DOHH2 (cell line): ENCODE results near the gene USB1.

Experiments
- CTCF ChIP-seq: fragments of 200-600 bp; sonication (generic); IDR thresholded peaks from one replicate; pipeline ENCODE4 v1.5.1; 2014; ENCODE audit warnings: antibody characterized with exemption, mild to moderate bottlenecking, low read depth, low read length; ENCODE audit not compliant: poor library complexity, severe bottlenecking
- EZH2phosphoT487 ChIP-seq: fragments of 200-600 bp; sonication (generic); IDR thresholded peaks from 2 replicates; pipeline ENCODE4 v1.6.1; 2017; ENCODE audit warnings: borderline replicate concordance, mild to moderate bottlenecking, antibody characterized with exemption, low read length, moderate library complexity, mixed read lengths

GRCh38 chr16:57969451-57970123, 31.6 kb upstream of the USB1 start:
- no peak for TF ChIP-seq CTCF
- no peak for TF ChIP-seq EZH2phosphoT487
